ENCODE measurements around the gene RUNX1.

The RUNX1 gene

DNA sequence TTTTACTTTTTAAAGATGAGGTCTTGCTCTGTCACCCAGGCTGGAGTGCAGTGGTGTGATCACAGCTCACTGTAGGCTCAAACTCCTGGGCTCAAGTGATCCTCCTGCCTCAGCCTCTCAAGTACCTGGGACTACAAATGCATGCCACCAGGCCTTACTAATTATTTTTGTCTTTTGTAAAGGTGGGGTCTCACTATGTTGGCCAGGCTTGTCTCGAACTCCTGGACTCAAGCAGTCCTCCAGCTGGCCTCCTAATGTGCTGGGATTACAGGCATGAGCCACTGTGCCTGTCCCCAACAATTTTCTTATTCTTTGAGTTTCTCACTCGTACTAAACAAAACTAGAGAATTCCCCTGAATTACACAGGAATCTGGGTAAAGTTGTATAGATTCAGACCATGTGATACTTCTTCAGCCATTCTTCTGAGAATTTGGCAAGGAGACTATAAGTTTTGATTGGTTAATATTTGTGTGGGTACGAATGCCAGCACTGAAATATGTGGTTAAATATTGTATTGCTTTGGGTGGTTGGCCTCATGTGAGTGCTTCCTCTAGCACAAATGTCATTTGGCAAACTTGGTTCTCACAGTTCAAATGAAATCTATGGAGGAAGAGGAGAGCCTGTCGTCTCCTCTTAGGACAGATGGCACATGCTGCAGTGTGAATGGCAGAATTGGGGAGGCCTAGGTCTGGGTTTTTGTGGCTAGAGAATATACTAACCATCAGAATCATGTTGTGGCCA is 104.9 kb downstream of the RUNX1 start:
- DNase-seq, result no peak

DNA sequence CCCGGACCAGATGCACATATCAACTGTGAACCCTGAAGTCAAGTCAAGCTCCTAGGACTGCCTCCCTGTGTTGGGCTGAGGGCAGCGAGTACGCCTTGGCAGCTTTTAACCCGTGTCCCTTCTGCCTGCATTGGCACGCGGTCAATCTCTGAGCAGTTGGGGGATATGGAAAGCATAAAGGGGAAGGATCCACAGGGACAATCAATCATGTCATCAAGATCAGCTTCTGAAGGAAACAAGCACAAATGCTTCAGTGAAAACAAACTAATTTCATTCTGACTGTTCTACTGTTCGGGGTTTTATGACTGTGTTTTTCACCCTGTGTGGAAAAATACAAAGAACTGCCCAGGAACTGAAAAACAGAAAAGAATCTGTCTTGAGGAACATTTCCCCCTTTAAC is 106.2 kb downstream of the RUNX1 start:
- DNase-seq, result no peak

DNA sequence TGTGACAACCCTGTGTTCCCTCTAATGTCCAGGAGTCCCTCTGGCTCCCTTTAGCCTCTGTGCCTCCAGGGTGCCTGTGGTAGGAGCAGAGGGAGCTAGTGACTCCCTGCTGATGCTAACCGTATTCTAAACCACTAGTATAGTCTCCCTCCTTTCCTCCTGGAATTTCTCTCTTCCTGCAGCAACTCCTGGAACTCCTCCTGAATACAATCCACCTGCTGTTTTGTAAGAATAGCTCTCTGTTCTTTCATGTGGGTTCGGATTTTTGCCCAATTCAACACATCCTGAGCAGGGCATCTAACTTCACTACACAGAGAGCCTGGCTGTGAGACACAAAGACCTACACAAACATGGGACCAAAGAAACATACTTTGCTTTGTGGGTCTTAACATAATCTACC is 107.9 kb downstream of the RUNX1 start:
- DNase-seq, result no peak

- no peak for DNase-seq
These were observed 109.3 kb downstream of the RUNX1 start for GRCh38 chr21:34939673-34940331.

DNA sequence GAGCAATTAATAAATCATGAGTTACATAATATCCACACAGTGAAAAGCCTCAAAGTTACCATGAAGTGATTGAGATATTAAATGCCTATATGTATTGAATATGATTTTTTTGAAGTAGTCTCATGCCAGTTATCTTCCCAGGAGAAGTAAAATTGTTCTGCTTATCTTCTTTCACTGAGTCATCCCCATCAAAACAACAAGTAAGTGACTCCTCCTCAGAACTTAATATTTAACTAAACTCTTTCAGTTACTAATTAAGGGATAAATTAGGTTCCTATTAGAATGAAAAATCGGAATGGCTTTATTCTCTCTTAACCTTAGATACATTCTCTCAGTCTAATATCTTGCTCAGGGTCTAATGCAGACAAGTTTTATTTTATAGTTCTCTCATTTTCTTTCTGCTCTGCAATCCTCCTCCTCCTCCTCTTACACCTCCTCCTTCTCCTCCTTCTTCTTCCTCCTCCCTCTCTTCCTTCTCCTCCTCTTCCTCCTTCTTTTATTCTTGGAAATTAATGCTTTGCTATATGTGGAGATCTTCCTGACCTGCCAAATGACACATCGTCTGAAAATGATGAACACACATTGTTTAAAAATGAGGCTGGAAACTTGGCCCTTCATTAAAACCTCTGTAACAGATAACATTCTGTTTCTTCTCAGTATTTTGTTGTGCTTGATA is 110.9 kb downstream of the RUNX1 start:
- DNase-seq, result no peak

- DNase-seq, result no peak
These were observed 112.1 kb downstream of the RUNX1 start for GRCh38 chr21:34936883-34937563.

- no peak for DNase-seq
These were observed 112.7 kb downstream of the RUNX1 start for GRCh38 chr21:34936371-34936789.

- DNase-seq, result no peak
These were observed 113.2 kb downstream of the RUNX1 start for GRCh38 chr21:34935898-34936297.

- DNase-seq, result no peak
These were observed 113.7 kb downstream of the RUNX1 start for GRCh38 chr21:34935452-34935851.

DNA sequence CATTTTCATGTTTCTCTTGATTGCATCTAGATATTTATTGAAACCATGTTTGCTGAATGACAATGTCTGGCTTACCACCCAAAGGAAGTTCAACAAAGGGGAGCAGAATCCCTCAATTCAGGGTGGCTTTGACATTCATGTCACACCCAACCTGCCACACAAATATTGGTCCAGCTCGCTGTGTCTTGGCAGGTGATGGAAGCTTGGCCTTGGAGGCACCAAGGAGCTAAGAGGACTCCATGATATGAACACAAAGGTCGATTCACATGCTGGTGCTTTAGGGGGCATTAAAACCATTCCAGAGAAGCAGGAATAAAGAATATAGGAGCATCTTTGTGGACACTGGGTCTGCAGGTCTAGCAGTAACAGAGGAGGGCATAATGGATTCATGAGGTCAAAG is 114.8 kb downstream of the RUNX1 start:
- DNase-seq, result no peak

GRCh38 chr21:34933609-34934335 is 115.3 kb downstream of the RUNX1 start:
- DNase-seq, result peak; percentile 33

- no peak for DNase-seq
These were observed 116.9 kb downstream of the RUNX1 start for GRCh38 chr21:34932233-34932632.

GRCh38 chr21:34930971-34931370 is 118.1 kb downstream of the RUNX1 start:
- no peak for DNase-seq

- DNase-seq, result no peak
These were observed 120.5 kb downstream of the RUNX1 start for GRCh38 chr21:34928637-34929036.

- no peak for DNase-seq
These were observed 121.1 kb downstream of the RUNX1 start for GRCh38 chr21:34927992-34928391.

DNA sequence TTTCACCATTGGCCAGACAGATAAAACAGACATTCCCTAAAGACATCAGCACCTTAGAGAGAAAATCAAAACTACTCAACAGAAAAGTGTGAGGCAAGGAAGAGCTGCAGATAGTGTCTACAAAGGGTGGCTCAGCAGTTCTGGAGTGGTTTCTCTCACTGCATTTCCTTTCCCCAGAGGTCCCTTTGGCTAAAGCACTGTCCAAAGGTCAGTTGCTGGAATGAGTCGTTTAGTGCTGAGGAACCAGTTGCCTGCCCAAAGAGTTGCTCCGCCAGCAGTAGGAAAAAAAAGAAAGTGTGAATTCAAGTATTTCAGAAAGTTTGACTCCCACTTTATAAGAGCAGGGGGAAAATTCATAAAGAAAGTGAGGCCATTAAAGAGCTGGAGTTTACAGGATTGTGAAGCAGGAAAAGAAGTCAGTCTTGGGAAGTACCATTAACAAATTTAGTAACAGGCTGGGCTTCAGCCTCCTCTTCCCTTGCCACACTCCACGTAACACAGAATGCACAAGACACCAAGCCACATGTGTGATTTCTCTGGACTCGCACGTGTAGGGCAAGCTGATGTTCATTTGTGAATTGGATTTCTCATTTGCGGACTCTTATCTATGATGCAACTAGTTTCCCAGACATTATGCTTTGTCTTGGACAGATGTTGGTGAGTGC is 122.2 kb downstream of the RUNX1 start:
- DNase-seq, result no peak

DNA sequence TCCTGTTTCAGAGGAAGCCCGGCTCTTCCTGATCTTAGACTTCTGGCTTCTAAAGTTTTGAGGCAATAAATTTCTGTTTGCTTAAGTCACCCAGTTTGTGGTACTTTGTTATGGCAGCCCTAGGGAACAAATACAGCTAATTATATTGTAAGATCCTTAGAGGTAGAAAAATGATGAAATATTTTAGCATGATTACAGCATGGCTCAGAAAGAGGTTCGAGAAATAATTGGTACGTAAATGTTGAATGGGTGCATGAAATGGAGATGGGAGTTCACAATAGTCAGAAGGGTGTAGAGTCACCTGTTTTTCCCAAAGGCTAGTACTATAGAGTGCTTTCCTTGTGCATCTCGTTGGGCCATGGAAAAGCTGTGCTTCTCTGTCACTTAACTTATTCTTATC is 123.5 kb downstream of the RUNX1 start:
- DNase-seq, result no peak

GRCh38 chr21:34924771-34925419 is 124.2 kb downstream of the RUNX1 start:
- no peak for DNase-seq

DNA sequence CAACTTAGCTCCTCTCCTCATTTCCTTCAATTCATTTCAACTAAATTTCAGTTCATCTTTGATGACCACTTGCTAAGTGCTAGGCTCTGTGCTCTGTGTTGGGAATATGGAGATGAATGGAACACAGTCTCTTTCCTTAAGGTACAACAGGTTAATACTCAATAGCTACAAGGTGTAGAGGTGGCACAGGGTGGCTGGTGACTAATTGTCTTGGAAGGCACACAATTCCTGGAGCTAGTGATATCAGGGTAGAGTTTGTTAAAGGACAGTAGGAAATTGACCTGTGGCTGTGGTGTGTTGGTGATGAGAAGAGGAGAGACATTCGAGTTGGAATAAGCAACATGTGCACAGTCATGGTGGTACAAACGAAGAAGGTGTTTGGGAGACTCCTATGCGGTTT is 124.9 kb downstream of the RUNX1 start:
- DNase-seq, result no peak

- no peak for DNase-seq
These were observed 125.5 kb downstream of the RUNX1 start for GRCh38 chr21:34923626-34924025.

DNA sequence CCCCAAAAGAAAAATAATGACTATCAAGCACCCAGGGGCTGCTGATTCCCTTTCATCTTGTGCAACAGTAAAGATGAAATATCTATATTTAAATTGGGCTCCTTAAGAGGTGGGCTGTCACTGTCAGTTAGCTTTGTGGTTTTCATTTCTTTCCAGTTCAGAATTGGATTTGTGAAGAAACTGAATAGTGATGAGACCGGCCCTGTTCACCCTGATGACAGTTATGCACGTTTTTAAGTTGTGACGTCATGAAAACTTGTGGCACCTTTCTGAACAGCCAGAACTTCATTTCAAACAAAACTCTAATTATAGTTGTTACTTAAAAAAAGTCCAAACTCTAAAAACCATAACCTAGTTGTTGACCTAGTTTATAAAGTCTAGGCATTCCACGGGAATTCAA is 125.9 kb downstream of the RUNX1 start:
- no peak for DNase-seq

- DNase-seq, result no peak
These were observed 126.6 kb downstream of the RUNX1 start for GRCh38 chr21:34922479-34922878.

Data from CD4-positive, alpha-beta T cell treated with Interferon gamma for 1 hour (primary cell).